Smooth muscle cell (in vitro differentiated cells): ENCODE results near the gene CEP20. TPM values are rescaled to one million over a fixed set of nuclear protein-coding genes. Genes with fewer than 3 reads are reported as not detected.

ENCODE experiments used
- DNase-seq: peaks from one replicate; lab custom pipeline; 2025; ENCODE audit not compliant: unreplicated experiment; lab: John Stamatoyannopoulos, UW
- H2AFZ ChIP-seq: fragments of 200-600 bp; sonication (generic); 2 replicates; pipeline ENCODE4 v1.6.0; 2016; ENCODE audit warnings: antibody characterized with exemption, low read depth, mild to moderate bottlenecking
- H3F3A ChIP-seq: fragments of 200-600 bp; sonication (generic); 2 replicates; pipeline ENCODE4 v1.6.0; 2017; ENCODE audit warnings: antibody characterized with exemption, low read depth
- H3K27ac ChIP-seq: fragments of 200-600 bp; sonication (generic); 2 replicates; pipeline ENCODE4 v1.5.1; 2016; ENCODE audit warnings: low read depth, mild to moderate bottlenecking
- H3K27me3 ChIP-seq: fragments of 200-600 bp; sonication (generic); 2 replicates; pipeline ENCODE4 v1.6.1; 2016; ENCODE audit warnings: low read depth, mild to moderate bottlenecking
- H3K36me3 ChIP-seq: fragments of 200-600 bp; sonication (generic); 2 replicates; pipeline ENCODE4 v1.5.1; 2016; ENCODE audit warnings: low read depth
- H3K4me1 ChIP-seq: fragments of 200-600 bp; sonication (generic); 2 replicates; pipeline ENCODE4 v1.5.1; 2016; ENCODE audit warnings: low read depth
- H3K4me2 ChIP-seq: fragments of 200-600 bp; sonication (generic); 2 replicates; pipeline ENCODE4 v1.6.0; 2016; ENCODE audit warnings: mild to moderate bottlenecking
- H3K4me3 ChIP-seq: fragments of 200-600 bp; sonication (generic); 2 replicates; pipeline ENCODE4 v1.5.1; 2016; ENCODE audit warnings: mild to moderate bottlenecking
- H3K79me2 ChIP-seq: fragments of 200-600 bp; sonication (generic); 2 replicates; pipeline ENCODE4 v1.6.0; 2016; ENCODE audit warnings: low read depth, mild to moderate bottlenecking
- H3K9ac ChIP-seq: fragments of 200-600 bp; sonication (generic); 2 replicates; pipeline ENCODE4 v1.6.0; 2016; ENCODE audit warnings: low read depth
- H3K9me3 ChIP-seq: fragments of 200-600 bp; sonication (generic); replicated peaks from 2 replicates; pipeline ENCODE4 v1.5.1; 2016; ENCODE audit warnings: low read depth
- H4K20me1 ChIP-seq: fragments of 200-600 bp; sonication (generic); 2 replicates; pipeline ENCODE4 v1.6.0; 2016; ENCODE audit warnings: low read depth
- WGBS: methylation state at CpG from one replicate; pipeline ENCODE4 v1.1.7; 2016; ENCODE audit warnings: low lambda C conversion rate; 5-methylcytosine and 5-hydroxymethylcytosine counted together
- polyA plus RNA-seq: library from polyadenylated mRNA; unstranded; fragments of >200 nt; fragmentation: Nextera tagmentation; extraction: Ambion mirVana; gene quantifications from 2 replicates; pipeline ENCODE4 v1.2.1, GENCODE V29; 2016
- total RNA-seq: library from RNA; depleted of rRNA; stranded (reverse); fragments of >200 nt; gene quantifications from 2 replicates; pipeline ENCODE4 v1.2.3, GENCODE V29; 2014
- TF ChIP-seq, protein P1 (sequence below): fragments of 200-600 bp; sonication (generic); IDR thresholded peaks from 2 replicates; pipeline ENCODE4 v1.5.1; 2017; ENCODE audit warnings: borderline replicate concordance, mild to moderate bottlenecking, antibody characterized with exemption; ENCODE audit not compliant: insufficient read depth, poor library complexity, severe bottlenecking

CEP20 gene
- total and polyA plus RNA-seq, 2 experiments from 2014 or later: 29.0 to 38.4 TPM

DNA sequence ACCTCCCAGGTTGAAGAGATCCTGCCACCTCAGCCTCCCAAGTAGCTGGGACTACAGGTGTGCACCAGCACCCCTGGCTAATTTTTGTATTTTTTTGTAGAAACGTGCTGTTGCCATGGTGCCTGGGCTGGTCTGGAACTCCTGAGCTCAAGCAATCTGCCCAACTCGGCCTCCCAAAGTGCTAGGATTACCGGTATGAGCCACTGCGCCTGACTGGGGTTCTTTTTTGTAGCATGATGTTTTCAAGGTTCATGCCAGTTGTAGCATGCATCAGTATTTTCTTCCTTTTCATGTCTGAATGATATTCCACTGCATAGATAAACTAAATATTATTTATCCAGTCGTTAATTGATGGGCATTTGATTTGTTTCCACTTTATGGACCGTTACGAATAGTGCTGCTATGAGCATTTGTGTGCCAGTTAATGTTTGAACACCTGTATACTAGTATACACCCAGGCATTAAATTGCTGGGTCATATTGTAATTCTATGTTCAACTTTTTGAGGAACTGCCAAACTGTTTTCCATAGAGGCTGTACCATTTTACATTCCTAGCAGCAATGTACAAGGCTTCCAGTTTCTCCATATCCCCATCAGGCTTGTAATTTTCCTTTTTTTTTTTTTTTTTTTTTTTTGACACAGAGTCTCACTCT lies 24.8 kb upstream of the CEP20 start:
- Histone ChIP-seq H3K79me2 (no peaks in the 10 kb centered on the region), H3K4me2 (no peak overlapping the region), H3F3A (no peaks in the 10 kb centered on the region), H3K27ac (no peak overlapping the region), H3K9me3 (no peaks in the 10 kb centered on the region), H3K36me3 (no peaks in the 10 kb centered on the region), H3K9ac (no peak overlapping the region), H2AFZ (no peak overlapping the region), H3K4me3 (no peak overlapping the region), H4K20me1 (no peaks in the 10 kb centered on the region), H3K27me3 (no peaks in the 10 kb centered on the region), H3K4me1 (no peaks in the 10 kb centered on the region)
- TF ChIP-seq, protein P1, sequence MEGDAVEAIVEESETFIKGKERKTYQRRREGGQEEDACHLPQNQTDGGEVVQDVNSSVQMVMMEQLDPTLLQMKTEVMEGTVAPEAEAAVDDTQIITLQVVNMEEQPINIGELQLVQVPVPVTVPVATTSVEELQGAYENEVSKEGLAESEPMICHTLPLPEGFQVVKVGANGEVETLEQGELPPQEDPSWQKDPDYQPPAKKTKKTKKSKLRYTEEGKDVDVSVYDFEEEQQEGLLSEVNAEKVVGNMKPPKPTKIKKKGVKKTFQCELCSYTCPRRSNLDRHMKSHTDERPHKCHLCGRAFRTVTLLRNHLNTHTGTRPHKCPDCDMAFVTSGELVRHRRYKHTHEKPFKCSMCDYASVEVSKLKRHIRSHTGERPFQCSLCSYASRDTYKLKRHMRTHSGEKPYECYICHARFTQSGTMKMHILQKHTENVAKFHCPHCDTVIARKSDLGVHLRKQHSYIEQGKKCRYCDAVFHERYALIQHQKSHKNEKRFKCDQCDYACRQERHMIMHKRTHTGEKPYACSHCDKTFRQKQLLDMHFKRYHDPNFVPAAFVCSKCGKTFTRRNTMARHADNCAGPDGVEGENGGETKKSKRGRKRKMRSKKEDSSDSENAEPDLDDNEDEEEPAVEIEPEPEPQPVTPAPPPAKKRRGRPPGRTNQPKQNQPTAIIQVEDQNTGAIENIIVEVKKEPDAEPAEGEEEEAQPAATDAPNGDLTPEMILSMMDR: no peak
- DNase-seq: no peak
- 70% methylated on average over 7 of the region's 7 CpGs for WGBS

DNA sequence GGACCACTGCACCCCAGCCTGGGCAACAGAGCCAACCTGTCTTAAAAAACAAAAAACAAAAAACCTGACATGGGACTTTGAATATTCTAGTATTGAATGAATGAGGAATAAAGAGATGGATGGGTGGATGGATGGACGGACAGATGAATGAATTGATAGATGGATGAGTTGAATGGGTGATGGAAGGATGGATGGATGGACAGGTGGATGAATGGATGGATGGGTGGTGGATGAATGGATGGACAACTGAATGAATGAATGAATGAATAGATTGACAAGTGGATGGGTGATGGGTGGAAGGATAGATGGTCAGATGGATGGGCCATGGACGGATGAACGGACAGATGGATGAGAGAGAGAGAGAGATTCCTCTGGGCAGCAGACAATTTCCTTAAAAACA lies 22.8 kb upstream of the CEP20 start:
- H3K27ac ChIP-seq: no peak overlapping the region
- no peak overlapping the region for H2AFZ ChIP-seq
- no peaks in the 10 kb centered on the region for H3K79me2 ChIP-seq
- no peaks in the 10 kb centered on the region for H4K20me1 ChIP-seq
- TF ChIP-seq, protein P1: no peak
- H3F3A ChIP-seq: no peaks in the 10 kb centered on the region
- WGBS: 100% methylated on average over 3 of the region's 3 CpGs
- H3K4me3 ChIP-seq: no peak overlapping the region
- no peaks in the 10 kb centered on the region for H3K9me3 ChIP-seq
- H3K36me3 ChIP-seq: no peaks in the 10 kb centered on the region
- H3K27me3 ChIP-seq: no peaks in the 10 kb centered on the region
- DNase-seq: no peak
- no peak overlapping the region for H3K9ac ChIP-seq
- no peaks in the 10 kb centered on the region for H3K4me1 ChIP-seq
- no peak overlapping the region for H3K4me2 ChIP-seq

DNA sequence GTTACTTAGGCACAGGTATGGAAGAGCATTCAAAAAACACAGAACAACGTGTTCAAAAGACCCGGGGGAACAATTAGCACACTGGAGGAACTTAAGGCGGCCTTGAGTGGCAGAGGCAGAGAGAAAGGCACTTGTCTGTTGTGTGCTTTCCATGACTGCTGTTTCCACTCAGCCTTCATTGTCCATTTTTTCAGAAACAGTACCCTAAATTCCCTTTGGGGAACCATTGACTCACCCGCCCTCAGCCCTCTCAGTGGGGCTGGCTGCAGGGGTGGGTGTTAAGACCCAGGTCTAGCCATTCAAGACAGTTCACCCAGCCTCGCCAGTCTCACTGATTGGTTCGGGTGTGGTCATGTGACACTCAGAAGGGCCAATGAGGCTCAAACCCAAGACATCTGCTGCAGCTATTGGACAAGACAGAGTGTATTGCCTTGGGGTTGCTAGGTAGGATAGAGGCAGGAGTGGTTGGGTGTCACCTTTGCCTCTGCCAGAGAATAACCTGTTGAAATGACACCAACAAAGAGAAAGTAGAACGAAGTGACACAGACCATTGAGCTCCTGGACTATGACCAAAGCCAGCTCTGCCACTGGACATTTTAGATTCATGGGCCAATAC lies 19.6 kb upstream of the CEP20 start:
- H3K4me1 ChIP-seq: no peaks in the 10 kb centered on the region
- H3K27me3 ChIP-seq: no peaks in the 10 kb centered on the region
- H3K4me2 ChIP-seq: no peak overlapping the region
- 90% methylated on average over 7 of the region's 7 CpGs for WGBS
- H3K36me3 ChIP-seq: no peaks in the 10 kb centered on the region
- H3K9me3 ChIP-seq: no peaks in the 10 kb centered on the region
- H3K9ac ChIP-seq: no peak overlapping the region
- no peaks in the 10 kb centered on the region for H3F3A ChIP-seq
- H3K4me3 ChIP-seq: no peak overlapping the region
- TF ChIP-seq, protein P1: no peak
- no peak overlapping the region for H2AFZ ChIP-seq
- no peak overlapping the region for H3K27ac ChIP-seq
- no peaks in the 10 kb centered on the region for H4K20me1 ChIP-seq
- DNase-seq: no peak
- H3K79me2 ChIP-seq: no peaks in the 10 kb centered on the region

DNA sequence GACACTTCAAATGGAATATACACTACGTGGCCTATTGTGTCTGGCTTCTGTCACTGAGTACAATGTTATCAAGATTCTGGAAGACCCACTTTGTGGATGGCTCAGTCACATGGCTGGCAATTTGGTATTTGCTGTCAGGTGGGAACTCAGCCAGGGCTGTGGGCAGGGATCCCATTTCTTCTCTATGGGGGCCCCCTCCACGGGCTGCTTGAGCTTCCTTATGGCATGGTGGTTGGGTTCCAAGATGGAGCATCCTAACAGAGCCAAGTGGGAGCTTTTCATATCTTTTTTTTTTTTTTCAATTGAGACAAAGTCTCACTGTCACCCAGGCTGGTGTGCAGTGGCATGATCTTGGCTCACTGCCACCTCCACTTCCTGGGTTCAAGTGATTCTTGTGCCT lies 18.0 kb upstream of the CEP20 start:
- TF ChIP-seq, protein P1: no peak
- no peaks in the 10 kb centered on the region for H4K20me1 ChIP-seq

More for the DNA sequence above, 18.0 kb upstream of the CEP20 start:
- Histone ChIP-seq H3K79me2 (no peaks in the 10 kb centered on the region), H3K9ac (no peak overlapping the region), H3K4me3 (no peak overlapping the region), H3K4me2 (no peak overlapping the region), H3K9me3 (no peaks in the 10 kb centered on the region), H3F3A (no peaks in the 10 kb centered on the region), H2AFZ (no peak overlapping the region), H3K4me1 (no peaks in the 10 kb centered on the region), H3K36me3 (no peaks in the 10 kb centered on the region), H3K27me3 (no peaks in the 10 kb centered on the region), H3K27ac (no peak overlapping the region)
- DNase-seq: no peak
- 86% methylated on average over 2 of the region's 2 CpGs for WGBS
